ENCODE measurements around the gene DLX4. TPM values are rescaled to one million over a fixed set of nuclear protein-coding genes. Genes with fewer than 3 reads are reported as not detected.

DLX4 gene
- total and polyA plus RNA-seq, 2 donors (not counting 1 experiment from before 2014, with no cell fraction given), result 0.17 to 0.88 TPM

- H3K9me3 ChIP-seq (ENCODE audit: control extremely low read depth in 1 of 3, control insufficient read depth in 2 of 3, insufficient read depth in 1 of 3, low read length in 2 of 3), result peaks cover 0 to 11% (median 0%) of the 10 kb centered on the region in 3 donors
- TF ChIP-seq EZH2 (IDR thresholded peaks at IDR 0.05; ENCODE audit: borderline replicate concordance, insufficient read depth, low read depth, low read length, poor library complexity, severe bottlenecking), result no peak
- no peak for TF ChIP-seq CTCF (IDR thresholded peaks at IDR 0.05)
- H3K4me2 ChIP-seq (replicated peaks; ENCODE audit: low read depth, low read length, poor library complexity, severe bottlenecking), result no peak overlapping the region
- H3K27me3 ChIP-seq (replicated peaks in 1 of 4; ENCODE audit: control extremely low read depth in 1 of 4, control insufficient read depth in 3 of 4, insufficient read depth in 4 of 4, low read length in 3 of 4), result peaks cover 0 to 64% (median 30%) of the 10 kb centered on the region in 4 experiments
- H3K36me3 ChIP-seq (replicated peaks in 1 of 2; ENCODE audit: control extremely low read depth in 1 of 2, control insufficient read depth in 1 of 2, extremely low read depth in 1 of 2, insufficient read depth in 2 of 2, low read length in 1 of 2), result no peaks in the 10 kb centered on the region
- Mint-ChIP-seq H3K27ac (no peak overlapping the region), H3K4me1 (peaks cover 4% of the 10 kb centered on the region), H3K27me3 (peaks cover 71% of the 10 kb centered on the region), H3K4me3 (no peak overlapping the region), H3K9me3 (ENCODE audit: insufficient read depth) (no peaks in the 10 kb centered on the region)
- ChIA-PET CTCF (interaction anchor here (1.1 to 1.2 kb wide), 2 partner anchors 20 to 115 kb away, joined by 3 to 5 read pairs; no protein-coding TSS in a partner anchor), POLR2A (no interaction called here)
- 80% methylated on average over 1 of the region's 4 CpGs for WGBS (ENCODE audit: insufficient coverage)
- DNase-seq, result no peak
- H3K27ac ChIP-seq (ENCODE audit: low read length in 2 of 2), result no peak overlapping the region
- no peak for ATAC-seq (ENCODE audit: low read depth)
- no peak overlapping the region for H3K9ac ChIP-seq (ENCODE audit: low read length)
- H3K79me2 ChIP-seq (ENCODE audit: control insufficient read depth, insufficient read depth, low read length), result no peaks in the 10 kb centered on the region
- intact Hi-C loops (cut with micrococcal nuclease), result no loop called here
- no peaks in the 10 kb centered on the region for H4K20me1 ChIP-seq (ENCODE audit: control insufficient read depth, insufficient read depth, low read length, poor library complexity, severe bottlenecking)
- H2AFZ ChIP-seq (ENCODE audit: insufficient read depth, low read depth, low read length, poor library complexity, severe bottlenecking), result no peak overlapping the region
- H3K4me3 ChIP-seq (ENCODE audit: control extremely low read depth in 1 of 5, extremely low read depth in 1 of 5, insufficient read depth in 1 of 5, low read depth in 2 of 5, low read length in 4 of 5), result no peak overlapping the region
- peaks cover 12 to 15% of the 10 kb centered on the region in 2 donors for H3K4me1 ChIP-seq (ENCODE audit: control insufficient read depth in 2 of 2, insufficient read depth in 2 of 2, low read length in 2 of 2)
These were observed 7.8 kb downstream of the DLX4 start for GRCh38 chr17:49976828-49977202.

- WGBS (ENCODE audit: insufficient coverage), result 60% methylated on average over 1 of the region's 7 CpGs
- Mint-ChIP-seq H3K27me3 (peaks cover 73% of the 10 kb centered on the region), H3K4me1 (no peaks in the 10 kb centered on the region), H3K4me3 (no peak overlapping the region), H3K27ac (no peak overlapping the region), H3K9me3 (ENCODE audit: insufficient read depth) (no peaks in the 10 kb centered on the region)
- no peaks in the 10 kb centered on the region for H3K36me3 ChIP-seq (replicated peaks in 1 of 2; ENCODE audit: control extremely low read depth in 1 of 2, control insufficient read depth in 1 of 2, extremely low read depth in 1 of 2, insufficient read depth in 2 of 2, low read length in 1 of 2)
- H3K4me1 ChIP-seq (ENCODE audit: control insufficient read depth in 2 of 2, insufficient read depth in 2 of 2, low read length in 2 of 2), result peaks cover 3 to 6% of the 10 kb centered on the region in 2 donors
- H3K9ac ChIP-seq (ENCODE audit: low read length), result no peak overlapping the region
- peaks cover 0 to 60% (median 25%) of the 10 kb centered on the region in 4 experiments for H3K27me3 ChIP-seq (replicated peaks in 1 of 4; ENCODE audit: control extremely low read depth in 1 of 4, control insufficient read depth in 3 of 4, insufficient read depth in 4 of 4, low read length in 3 of 4)
- intact Hi-C loops (cut with micrococcal nuclease), result no loop called here
- POLR2A ChIA-PET, result no interaction called here
- no peaks in the 10 kb centered on the region for H4K20me1 ChIP-seq (ENCODE audit: control insufficient read depth, insufficient read depth, low read length, poor library complexity, severe bottlenecking)
- no peak overlapping the region for H3K4me2 ChIP-seq (replicated peaks; ENCODE audit: low read depth, low read length, poor library complexity, severe bottlenecking)
- H3K27ac ChIP-seq (ENCODE audit: low read length in 2 of 2), result no peak overlapping the region
- ATAC-seq (ENCODE audit: low read depth) (no peak), DNase-seq (no peak)
- no peak overlapping the region for H2AFZ ChIP-seq (ENCODE audit: insufficient read depth, low read depth, low read length, poor library complexity, severe bottlenecking)
- peaks cover 0 to 4% (median 0%) of the 10 kb centered on the region in 3 donors for H3K9me3 ChIP-seq (ENCODE audit: control extremely low read depth in 1 of 3, control insufficient read depth in 2 of 3, insufficient read depth in 1 of 3, low read length in 2 of 3)
- no peak overlapping the region for H3K4me3 ChIP-seq (ENCODE audit: control extremely low read depth in 1 of 5, extremely low read depth in 1 of 5, insufficient read depth in 1 of 5, low read depth in 2 of 5, low read length in 4 of 5)
- no peaks in the 10 kb centered on the region for H3K79me2 ChIP-seq (ENCODE audit: control insufficient read depth, insufficient read depth, low read length)
- TF ChIP-seq CTCF (IDR thresholded peaks at IDR 0.05) (no peak), EZH2 (IDR thresholded peaks at IDR 0.05; ENCODE audit: borderline replicate concordance, insufficient read depth, low read depth, low read length, poor library complexity, severe bottlenecking) (no peak)
- CTCF ChIA-PET, result interaction anchor here (1.2 to 3.0 kb wide), 2 partner anchors 18 to 116 kb away, joined by 3 to 10 read pairs; partner anchors contain the start of gene DLX3
These were observed 8.7 kb downstream of the DLX4 start for GRCh38 chr17:49977463-49978389.
